Heart right ventricle (tissue), 16 donors: ENCODE data around the gene CEBPE. TPM values are rescaled to one million over a fixed set of nuclear protein-coding genes. Genes with fewer than 3 reads are reported as not detected.
A peak's percentile ranks its signal among the peaks of the same experiment; 100 is the strongest.

Source experiments
- ATAC-seq, 8 donors: fragments of 200-7000 bp; cut with Tn5 transposase; one replicate each; pipeline ENCODE4 v1.9.1; 2020; ENCODE audit warnings: mild to moderate bottlenecking in 8 of 8, moderate library complexity in 8 of 8, moderate number of reproducible peaks in 1 of 8
- DNase-seq, 2 donors: peaks; one replicate each; pipeline ENCODE4 v3.0.0-alpha.2; 2020
- H3K27ac ChIP-seq, 10 donors: fragments of 200-600 bp; sonication (generic) in 2 of 10; one replicate each; pipeline versions ENCODE4 v1.5.0 to v1.8.0; 2020 to 2022; ENCODE audit warnings: mild to moderate bottlenecking in 3 of 10
- H3K27me3 ChIP-seq, 7 donors: fragments of 200-600 bp; one replicate each; pipeline ENCODE4 v1.8.0; 2021 to 2022; ENCODE audit warnings: mild to moderate bottlenecking in 2 of 7
- H3K36me3 ChIP-seq, 9 donors: fragments of 200-600 bp; sonication (generic) in 1 of 9; one replicate each; pipeline versions ENCODE4 v1.5.0 to v1.8.0; 2020 to 2022; ENCODE audit warnings: mild to moderate bottlenecking in 2 of 9
- H3K4me1 ChIP-seq, 9 donors: fragments of 200-600 bp; sonication (generic) in 1 of 9; one replicate each; pipeline versions ENCODE4 v1.5.0 to v1.8.0; 2020 to 2022; ENCODE audit warnings: mild to moderate bottlenecking in 4 of 9
- H3K4me3 ChIP-seq, 10 donors: fragments of 200-600 bp; sonication (generic) in 2 of 10; one replicate each; pipeline versions ENCODE4 v1.5.0 to v1.8.0; 2020 to 2022; ENCODE audit warnings: mild to moderate bottlenecking in 7 of 10, moderate library complexity in 2 of 10
- H3K9me3 ChIP-seq, 11 donors: fragments of 200-600 bp in 10 of 11; sonication (generic) in 2 of 11; one replicate each; pipeline versions ENCODE4 v1.5.0 to v1.8.0; 2013 to 2022; ENCODE audit warnings: mild to moderate bottlenecking in 2 of 11, control low read depth in 1 of 11, moderate library complexity in 1 of 11
- CTCF ChIP-seq, 9 donors: fragments of 200-600 bp; sonication (generic) in 2 of 9; IDR thresholded peaks; one replicate each; pipeline versions ENCODE4 v1.5.0 to v1.8.0; 2021 to 2022; ENCODE audit warnings: antibody characterized with exemption in 9 of 9, mild to moderate bottlenecking in 5 of 9, moderate library complexity in 1 of 9
- WGBS, 2 donors: extraction: QIAGEN DNeasy Blood & Tissue Kit; methylation state at CpG; one replicate each; pipeline ENCODE4 v1.1.7; 2013; ENCODE audit warnings: inconsistent platforms in 1 of 2; 5-methylcytosine and 5-hydroxymethylcytosine counted together
- intact Hi-C, 10 donors: fragments of 100-400 bp; cut with DNase I; formaldehyde crosslinking; loops; one replicate each; pipeline versions ENCODE4 v1.11.1 to v1.14.2; 2022
- polyA plus RNA-seq, 2 donors: library from polyadenylated mRNA; stranded (reverse); fragments of 200-250 nt; gene quantifications; one replicate each; pipeline ENCODE4 v1.2.3, GENCODE V29; 2013
- total RNA-seq, 10 donors: library from RNA; stranded (reverse); fragmentation: NEBNext Ultra II Directional in 3 of 10; extraction: Animal tissue kit (Norgen Biotek cat#: 25700) in 3 of 10; gene quantifications; one replicate each; pipeline versions ENCODE4 v1.2.1 to v1.2.4, GENCODE V29; 2021 to 2023
- donor health status: Arrhythmogenic right ventricular cardiomyopathy.
- donor health status: ischemic (EF 13 %, LVEDD 7.1; RV severe dilation, severe dysfunction).
- donor health status: healthy with polysubstance abuse.
- donor health status: DM: no; HTN: yes; CAD: no.
- donor health status: DM: no; HTN: no; CAD: no.
- donor health status: ischemic (EF 25% LVEDD 6.9; RV normal size, moderate dysfunction).
- donor health status: ischemic (EF 25% LVEDD 5.7; RV mildly dilated, moderate dysfunction).
- donor health status: healthy.
- donor health status: DM: yes; HTN: yes; CAD: no.
- donor health status: Ischemic cardiomyopathy.
- donor health status: ischemic (EF 35%, LVEDD 5.7; RV mildly dilated, moderate dysfunction).
- donor health status: nonischemic (EF 11% LVEDD 7.7; RV severe dilation, severe dysfunction).
- donor health status: DM: yes; HTN: yes; CAD: no.
- donor health status: PGD.
- donor health status: ischemic (EF 29% LVEDD 5.4; RV normal size, mild dysfunction).
- donor health status: nonischemic (EF 23%, LVEDD 6.1; RV moderate dilation, normal function).

The CEBPE gene
- total and polyA plus RNA-seq, 12 donors, result 0.07 to 0.53 TPM; not detected in 10

GRCh38 chr14:23076785-23077408 is 42.2 kb downstream of the CEBPE start:
- peak; percentile 33 to 74 (median 68) for TF ChIP-seq CTCF (IDR thresholded peaks at IDR 0.05)
- peak in 2 of 8 donors; percentile 40 to 41 for ATAC-seq
- peak overlapping the region in 2 of 10 donors; percentile 1 to 82 for H3K27ac ChIP-seq
- H3K9me3 ChIP-seq, result no peaks in the 10 kb centered on the region
- DNase-seq, result no peak
- peaks cover 7 to 50% (median 26%) of the 10 kb centered on the region in 9 donors for H3K4me1 ChIP-seq
- intact Hi-C loops, result no loop called here
- no peak overlapping the region for H3K4me3 ChIP-seq
- H3K27me3 ChIP-seq, result no peaks in the 10 kb centered on the region
- 61 to 66% methylated on average over 5 of the region's 5 CpGs for whole genome bisulfite sequencing, 2 donors
- peaks cover 0 to 100% (median 84%) of the 10 kb centered on the region in 9 donors for H3K36me3 ChIP-seq

GRCh38 chr14:23074906-23075305 is 44.1 kb downstream of the CEBPE start:
- H3K27ac ChIP-seq, result no peak overlapping the region
- no peak overlapping the region for H3K4me3 ChIP-seq
- peaks cover 13 to 58% (median 41%) of the 10 kb centered on the region in 9 donors for H3K4me1 ChIP-seq
- intact Hi-C loops, result no loop called here
- ATAC-seq, result no peak
- 96 to 97% methylated on average over 1 of the region's 1 CpG for WGBS, 2 donors
- peaks cover 0 to 81% (median 64%) of the 10 kb centered on the region in 9 donors for H3K36me3 ChIP-seq
- TF ChIP-seq CTCF (IDR thresholded peaks at IDR 0.05), result no peak
- no peaks in the 10 kb centered on the region for H3K27me3 ChIP-seq
- no peak for DNase-seq
- no peaks in the 10 kb centered on the region for H3K9me3 ChIP-seq

- DNase-seq (no peak), ATAC-seq (peak in 6 of 8 donors; percentile 2 to 35 (median 14))
- Histone ChIP-seq H3K27me3 (no peaks in the 10 kb centered on the region), H3K4me1 (peaks cover 15 to 48% (median 44%) of the 10 kb centered on the region in 9 donors), H3K4me3 (peak overlapping the region; percentile 46 to 70 (median 63)), H3K9me3 (no peaks in the 10 kb centered on the region), H3K36me3 (peaks cover 0 to 79% (median 50%) of the 10 kb centered on the region in 9 donors), H3K27ac (peak overlapping the region; percentile 37 to 88 (median 84))
- TF ChIP-seq CTCF (IDR thresholded peaks at IDR 0.05), result no peak
- intact Hi-C loops, result loop anchor here in 2 of 10 donors (1.0 to 2.0 kb wide), 2 partner anchors 22 to 23 kb away; partner anchors contain the start of genes ACIN1 (in 1 of the 2) and C14orf119 (in 1 of the 2)
- 28 to 36% methylated on average over 5 of the region's 5 CpGs for WGBS, 2 donors
Observed at GRCh38 chr14:23071921-23072539, 47.0 kb downstream of the CEBPE start.

GRCh38 chr14:23071244-23071920 is 47.7 kb downstream of the CEBPE start:
- 1 to 2% methylated on average over 14 of the region's 14 CpGs for WGBS, 2 donors
- DNase-seq (peak; percentile 79 to 87), ATAC-seq (peak; percentile 88 to 95 (median 94))
- intact Hi-C loops, result loop anchor here in 2 of 10 donors (1.0 to 2.0 kb wide), 2 partner anchors 23 kb away; partner anchors contain the start of genes ACIN1 (in 1 of the 2) and C14orf119 (in 1 of the 2)
- TF ChIP-seq CTCF (IDR thresholded peaks at IDR 0.05), result no peak
- no peaks in the 10 kb centered on the region for H3K27me3 ChIP-seq
- peak overlapping the region; percentile 37 to 88 (median 84) for H3K27ac ChIP-seq
- peaks cover 0 to 79% (median 51%) of the 10 kb centered on the region in 9 donors for H3K36me3 ChIP-seq
- no peaks in the 10 kb centered on the region for H3K9me3 ChIP-seq
- peaks cover 15 to 47% (median 42%) of the 10 kb centered on the region in 9 donors for H3K4me1 ChIP-seq
- H3K4me3 ChIP-seq, result peak overlapping the region; percentile 46 to 70 (median 63)
